ENCODE results near the gene ZNF532. TPM values are rescaled to one million over a fixed set of nuclear protein-coding genes. Genes with fewer than 3 reads are reported as not detected.

ZNF532 gene
- total and polyA plus RNA-seq, 4 donors = 19.3 to 194 (median 113) TPM

- Histone ChIP-seq H3K36me3 (ENCODE audit: control insufficient read depth in 1 of 2, insufficient read depth in 2 of 2, low read length in 1 of 2) (peaks cover 0 to 2% of the 10 kb centered on the region in 2 donors), H3K4me1 (ENCODE audit: control insufficient read depth in 1 of 2, insufficient read depth in 2 of 2, low read length in 2 of 2) (peaks cover 3 to 8% of the 10 kb centered on the region in 2 donors), H3K9me3 (ENCODE audit: control insufficient read depth, low read length) (no peaks in the 10 kb centered on the region), H3K4me3 (ENCODE audit: low read length in 2 of 2) (no peak overlapping the region), H3K27ac (ENCODE audit: low read depth in 1 of 2, low read length in 2 of 2) (peak overlapping the region; percentile 80 to 94), H3K27me3 (ENCODE audit: control insufficient read depth in 1 of 2, insufficient read depth in 2 of 2, low read length in 1 of 2) (no peaks in the 10 kb centered on the region)
- ATAC-seq (ENCODE audit: low FRiP score) = no peak
- intact Hi-C loops (cut with DNase I) = loop anchor here (5.0 kb wide), 4 partner anchors 45 to 125 kb away; no protein-coding TSS in a partner anchor
- no peak for DNase-seq
- 5 to 13% methylated on average over 10 of the region's 10 CpGs for WGBS, 2 donors
These were observed 2.7 kb downstream of the ZNF532 start for GRCh38 chr18:58867281-58867961.

GRCh38 chr18:58868440-58868839 lies 3.8 kb downstream of the ZNF532 start:
- 81 to 88% methylated on average over 6 of the region's 6 CpGs for WGBS, 2 donors

GRCh38 chr18:58870130-58870529 lies 5.5 kb downstream of the ZNF532 start:
- no peaks in the 10 kb centered on the region for H3K27me3 ChIP-seq (ENCODE audit: control insufficient read depth in 1 of 2, insufficient read depth in 2 of 2, low read length in 1 of 2)
- DNase-seq (no peak), ATAC-seq (ENCODE audit: low FRiP score) (no peak)
- no peaks in the 10 kb centered on the region for H3K9me3 ChIP-seq (ENCODE audit: control insufficient read depth, low read length)
- peaks cover 2 to 8% of the 10 kb centered on the region in 2 donors for H3K4me1 ChIP-seq (ENCODE audit: control insufficient read depth in 1 of 2, insufficient read depth in 2 of 2, low read length in 2 of 2)
- H3K27ac ChIP-seq (ENCODE audit: low read depth in 1 of 2, low read length in 2 of 2) = peak overlapping the region; percentile 69 to 70
- H3K4me3 ChIP-seq (ENCODE audit: low read length in 2 of 2) = no peak overlapping the region
- 7 to 14% methylated on average over 5 of the region's 5 CpGs for WGBS, 2 donors
- H3K36me3 ChIP-seq (ENCODE audit: control insufficient read depth in 1 of 2, insufficient read depth in 2 of 2, low read length in 1 of 2) = peaks cover 0 to 2% of the 10 kb centered on the region in 2 donors
- intact Hi-C loops (cut with DNase I) = no loop called here

More at GRCh38 chr18:58868440-58868839, 3.8 kb downstream of the ZNF532 start:
- intact Hi-C loops (cut with DNase I) = loop anchor here (5.0 kb wide), 4 partner anchors 44 to 124 kb away; no protein-coding TSS in a partner anchor
- ATAC-seq (ENCODE audit: low FRiP score) (no peak), DNase-seq (no peak)
- Histone ChIP-seq H3K36me3 (ENCODE audit: control insufficient read depth in 1 of 2, insufficient read depth in 2 of 2, low read length in 1 of 2) (peaks cover 0 to 2% of the 10 kb centered on the region in 2 donors), H3K4me3 (ENCODE audit: low read length in 2 of 2) (no peak overlapping the region), H3K27ac (ENCODE audit: low read depth in 1 of 2, low read length in 2 of 2) (peak overlapping the region; percentile 69 to 80), H3K27me3 (ENCODE audit: control insufficient read depth in 1 of 2, insufficient read depth in 2 of 2, low read length in 1 of 2) (no peaks in the 10 kb centered on the region), H3K4me1 (ENCODE audit: control insufficient read depth in 1 of 2, insufficient read depth in 2 of 2, low read length in 2 of 2) (peaks cover 3 to 8% of the 10 kb centered on the region in 2 donors), H3K9me3 (ENCODE audit: control insufficient read depth, low read length) (no peaks in the 10 kb centered on the region)

- Histone ChIP-seq H3K36me3 (ENCODE audit: control insufficient read depth in 1 of 2, insufficient read depth in 2 of 2, low read length in 1 of 2) (peaks cover 0 to 2% of the 10 kb centered on the region in 2 donors), H3K4me1 (ENCODE audit: control insufficient read depth in 1 of 2, insufficient read depth in 2 of 2, low read length in 2 of 2) (peaks cover 2 to 7% of the 10 kb centered on the region in 2 donors)
These were observed 5.9 kb downstream of the ZNF532 start for GRCh38 chr18:58870621-58871020.

GRCh38 chr18:58871514-58872420 lies 7.1 kb downstream of the ZNF532 start:
- Histone ChIP-seq H3K9me3 (ENCODE audit: control insufficient read depth, low read length) (no peaks in the 10 kb centered on the region), H3K36me3 (ENCODE audit: control insufficient read depth in 1 of 2, insufficient read depth in 2 of 2, low read length in 1 of 2) (peaks cover 0 to 4% of the 10 kb centered on the region in 2 donors), H3K4me1 (ENCODE audit: control insufficient read depth in 1 of 2, insufficient read depth in 2 of 2, low read length in 2 of 2) (peaks cover 0 to 2% of the 10 kb centered on the region in 2 donors), H3K4me3 (ENCODE audit: low read length in 2 of 2) (no peak overlapping the region), H3K27me3 (ENCODE audit: control insufficient read depth in 1 of 2, insufficient read depth in 2 of 2, low read length in 1 of 2) (no peaks in the 10 kb centered on the region), H3K27ac (ENCODE audit: low read depth in 1 of 2, low read length in 2 of 2) (peak overlapping the region; percentile 61 to 70)
- WGBS, 2 donors = 24 to 26% methylated on average over 10 of the region's 10 CpGs
- intact Hi-C loops (cut with DNase I) = no loop called here
- DNase-seq (no peak), ATAC-seq (ENCODE audit: low FRiP score) (no peak)

More at GRCh38 chr18:58870621-58871020, 5.9 kb downstream of the ZNF532 start:
- ATAC-seq (ENCODE audit: low FRiP score) = no peak
- no peaks in the 10 kb centered on the region for H3K9me3 ChIP-seq (ENCODE audit: control insufficient read depth, low read length)
- peak overlapping the region; percentile 69 to 70 for H3K27ac ChIP-seq (ENCODE audit: low read depth in 1 of 2, low read length in 2 of 2)
- intact Hi-C loops (cut with DNase I) = no loop called here
- 47 to 51% methylated on average over 2 of the region's 2 CpGs for WGBS, 2 donors
- no peak overlapping the region for H3K4me3 ChIP-seq (ENCODE audit: low read length in 2 of 2)
- DNase-seq = no peak
- no peaks in the 10 kb centered on the region for H3K27me3 ChIP-seq (ENCODE audit: control insufficient read depth in 1 of 2, insufficient read depth in 2 of 2, low read length in 1 of 2)

GRCh38 chr18:58878640-58879039 lies 14.0 kb downstream of the ZNF532 start:
- Histone ChIP-seq H3K4me3 (ENCODE audit: low read length in 2 of 2) (no peak overlapping the region), H3K9me3 (ENCODE audit: control insufficient read depth, low read length) (no peaks in the 10 kb centered on the region), H3K27ac (ENCODE audit: low read depth in 1 of 2, low read length in 2 of 2) (peak overlapping the region in 1 of 2 donors; percentile 21), H3K27me3 (ENCODE audit: control insufficient read depth in 1 of 2, insufficient read depth in 2 of 2, low read length in 1 of 2) (no peaks in the 10 kb centered on the region), H3K36me3 (ENCODE audit: control insufficient read depth in 1 of 2, insufficient read depth in 2 of 2, low read length in 1 of 2) (peaks cover 0 to 9% of the 10 kb centered on the region in 2 donors), H3K4me1 (ENCODE audit: control insufficient read depth in 1 of 2, insufficient read depth in 2 of 2, low read length in 2 of 2) (peaks cover 1 to 7% of the 10 kb centered on the region in 2 donors)
- ATAC-seq (ENCODE audit: low FRiP score) (no peak), DNase-seq (no peak)
- 85 to 95% methylated on average over 3 of the region's 3 CpGs for WGBS, 2 donors
- intact Hi-C loops (cut with DNase I) = no loop called here

- no peaks in the 10 kb centered on the region for H3K27me3 ChIP-seq (ENCODE audit: control insufficient read depth in 1 of 2, insufficient read depth in 2 of 2, low read length in 1 of 2)
- 35 to 58% methylated on average over 2 of the region's 2 CpGs for WGBS, 2 donors
- intact Hi-C loops (cut with DNase I) = loop anchor here (5.0 to 10.0 kb wide), 2 partner anchors 111 to 173 kb away; no protein-coding TSS in a partner anchor
- H3K4me1 ChIP-seq (ENCODE audit: control insufficient read depth in 1 of 2, insufficient read depth in 2 of 2, low read length in 2 of 2) = peaks cover 2 to 7% of the 10 kb centered on the region in 2 donors
- ATAC-seq (ENCODE audit: low FRiP score) (no peak), DNase-seq (no peak)
- peaks cover 0 to 7% of the 10 kb centered on the region in 2 donors for H3K36me3 ChIP-seq (ENCODE audit: control insufficient read depth in 1 of 2, insufficient read depth in 2 of 2, low read length in 1 of 2)
- no peaks in the 10 kb centered on the region for H3K9me3 ChIP-seq (ENCODE audit: control insufficient read depth, low read length)
- H3K27ac ChIP-seq (ENCODE audit: low read depth in 1 of 2, low read length in 2 of 2) = peak overlapping the region; percentile 45 to 92
- no peak overlapping the region for H3K4me3 ChIP-seq (ENCODE audit: low read length in 2 of 2)
These were observed 16.8 kb downstream of the ZNF532 start for GRCh38 chr18:58881477-58881876.

GRCh38 chr18:58882044-58882443 lies 17.4 kb downstream of the ZNF532 start:
- H3K9me3 ChIP-seq (ENCODE audit: control insufficient read depth, low read length) = no peaks in the 10 kb centered on the region
- DNase-seq = no peak
- intact Hi-C loops (cut with DNase I) = loop anchor here (5.0 to 10.0 kb wide), 2 partner anchors 110 to 173 kb away; no protein-coding TSS in a partner anchor
- H3K27me3 ChIP-seq (ENCODE audit: control insufficient read depth in 1 of 2, insufficient read depth in 2 of 2, low read length in 1 of 2) = no peaks in the 10 kb centered on the region
- H3K4me1 ChIP-seq (ENCODE audit: control insufficient read depth in 1 of 2, insufficient read depth in 2 of 2, low read length in 2 of 2) = peaks cover 6 to 7% of the 10 kb centered on the region in 2 donors
- H3K4me3 ChIP-seq (ENCODE audit: low read length in 2 of 2) = no peak overlapping the region
- WGBS, 2 donors = 17 to 34% methylated on average over 4 of the region's 4 CpGs
- peaks cover 0 to 7% of the 10 kb centered on the region in 2 donors for H3K36me3 ChIP-seq (ENCODE audit: control insufficient read depth in 1 of 2, insufficient read depth in 2 of 2, low read length in 1 of 2)
- peak overlapping the region; percentile 82 to 87 for H3K27ac ChIP-seq (ENCODE audit: low read depth in 1 of 2, low read length in 2 of 2)
- ATAC-seq (ENCODE audit: low FRiP score) = no peak
